Measurements from ENCODE around the gene UMAD1.

DNA sequence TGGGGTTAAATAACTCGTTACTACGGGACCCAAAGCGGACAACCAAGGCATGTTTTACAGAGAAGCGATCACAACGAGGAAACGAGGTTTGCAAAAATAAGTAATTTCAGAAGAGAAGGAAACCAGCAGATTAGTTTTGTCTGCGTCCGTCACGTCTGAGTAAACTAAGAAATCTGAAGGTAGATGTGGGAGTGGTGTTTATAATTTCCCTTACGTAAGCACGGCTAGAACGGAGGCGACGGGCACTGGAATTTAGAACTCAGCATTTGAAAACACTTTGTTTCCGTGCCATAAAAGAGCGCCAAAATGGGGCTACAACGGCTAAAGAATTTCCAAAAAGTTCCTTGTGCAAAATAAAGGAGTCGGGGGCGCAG is 718 bp upstream of the UMAD1 start:
- TF ChIP-seq POLR2AphosphoS5 (IDR thresholded peaks at IDR 0.05; ENCODE audit: low read depth, low read length) (no peak), TAF1 (IDR thresholded peaks at IDR 0.05; ENCODE audit: borderline replicate concordance, low read depth, low read length) (no peak)
